ENCODE measurements around the gene ZDHHC15.

DNA sequence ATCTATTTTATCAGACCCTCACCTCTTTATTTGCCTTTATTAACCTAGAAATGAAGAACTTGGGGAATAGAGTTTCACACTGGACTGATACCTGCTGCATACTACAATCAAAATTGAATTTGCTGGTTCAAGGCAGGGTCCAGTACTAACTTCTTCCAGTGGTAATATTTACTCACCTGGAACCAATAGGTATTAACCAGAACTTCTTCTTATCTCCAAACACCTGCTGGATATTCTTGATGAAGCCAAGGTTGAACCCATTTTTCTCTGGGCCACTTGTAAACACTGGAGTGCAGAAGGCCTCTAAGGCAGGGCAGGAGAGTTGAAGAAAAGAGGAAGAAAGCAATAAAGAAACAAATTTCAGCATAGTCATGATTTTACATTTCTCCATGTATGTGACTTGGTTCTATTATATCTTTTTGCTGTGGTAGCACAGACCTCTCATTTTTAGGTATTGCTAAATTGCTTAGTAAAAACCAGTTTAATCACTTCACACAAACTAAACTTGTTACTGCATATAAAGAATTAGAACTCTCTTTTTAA is 101.1 kb downstream of the ZDHHC15 start:
- TF ChIP-seq, protein P1, sequence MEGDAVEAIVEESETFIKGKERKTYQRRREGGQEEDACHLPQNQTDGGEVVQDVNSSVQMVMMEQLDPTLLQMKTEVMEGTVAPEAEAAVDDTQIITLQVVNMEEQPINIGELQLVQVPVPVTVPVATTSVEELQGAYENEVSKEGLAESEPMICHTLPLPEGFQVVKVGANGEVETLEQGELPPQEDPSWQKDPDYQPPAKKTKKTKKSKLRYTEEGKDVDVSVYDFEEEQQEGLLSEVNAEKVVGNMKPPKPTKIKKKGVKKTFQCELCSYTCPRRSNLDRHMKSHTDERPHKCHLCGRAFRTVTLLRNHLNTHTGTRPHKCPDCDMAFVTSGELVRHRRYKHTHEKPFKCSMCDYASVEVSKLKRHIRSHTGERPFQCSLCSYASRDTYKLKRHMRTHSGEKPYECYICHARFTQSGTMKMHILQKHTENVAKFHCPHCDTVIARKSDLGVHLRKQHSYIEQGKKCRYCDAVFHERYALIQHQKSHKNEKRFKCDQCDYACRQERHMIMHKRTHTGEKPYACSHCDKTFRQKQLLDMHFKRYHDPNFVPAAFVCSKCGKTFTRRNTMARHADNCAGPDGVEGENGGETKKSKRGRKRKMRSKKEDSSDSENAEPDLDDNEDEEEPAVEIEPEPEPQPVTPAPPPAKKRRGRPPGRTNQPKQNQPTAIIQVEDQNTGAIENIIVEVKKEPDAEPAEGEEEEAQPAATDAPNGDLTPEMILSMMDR (conservative IDR thresholded peaks at IDR 0.05; ENCODE audit: low read length) = no peak
- TF ChIP-seq EZH2phosphoT487 (IDR thresholded peaks at IDR 0.05; ENCODE audit: borderline replicate concordance, low read depth, low read length) = no peak
